ENCODE data around the gene MEF2C.
"Not testable (repeated sequence)": the region's sequence is repeated elsewhere in the genome, so short reads cannot be mapped to it uniquely, and the experiment has no call there.

The MEF2C gene

GRCh38 chr5:88883059-88883835 is at the start of gene MEF2C:
TSS of gene MEF2C (minus strand) at chr5:88883184. CDS start at chr5:88823788, 59,396 bp downstream.
- DNase-seq: peak; percentile 73

GRCh38 chr5:88932541-88932940 is 49.6 kb upstream of the MEF2C start:
- no peak for DNase-seq

- DNase-seq: no peak
These were observed 47.4 kb upstream of the MEF2C start for GRCh38 chr5:88930335-88930734.

- DNase-seq: no peak
These were observed 46.4 kb upstream of the MEF2C start for GRCh38 chr5:88929385-88929784.

GRCh38 chr5:88926774-88927173 is 43.8 kb upstream of the MEF2C start:
- DNase-seq: no peak

GRCh38 chr5:88925692-88926490 is 42.9 kb upstream of the MEF2C start:
- DNase-seq: no peak

GRCh38 chr5:88924330-88924657 is 41.3 kb upstream of the MEF2C start:
- DNase-seq: no peak

GRCh38 chr5:88923623-88924329 is 40.8 kb upstream of the MEF2C start:
- DNase-seq: no peak

- DNase-seq: not testable (repeated sequence)
These were observed 29.8 kb upstream of the MEF2C start for GRCh38 chr5:88912743-88913142.

- not testable (repeated sequence) for DNase-seq
These were observed 28.1 kb upstream of the MEF2C start for GRCh38 chr5:88911059-88911572.

- DNase-seq: not testable (repeated sequence)
These were observed 21.5 kb upstream of the MEF2C start for GRCh38 chr5:88904478-88904877.

GRCh38 chr5:88903966-88904365 is 21.0 kb upstream of the MEF2C start:
- not testable (repeated sequence) for DNase-seq

GRCh38 chr5:88901077-88901476 is 18.1 kb upstream of the MEF2C start:
- DNase-seq: not testable (repeated sequence)

GRCh38 chr5:88899096-88899737 is 16.2 kb upstream of the MEF2C start:
- DNase-seq: no peak

- no peak for DNase-seq
These were observed 14.8 kb upstream of the MEF2C start for GRCh38 chr5:88897748-88898147.

- no peak for DNase-seq
These were observed 12.9 kb upstream of the MEF2C start for GRCh38 chr5:88895681-88896501.

GRCh38 chr5:88892669-88893068 is 9.7 kb upstream of the MEF2C start:
- DNase-seq: no peak

- DNase-seq: no peak
These were observed 7.2 kb upstream of the MEF2C start for GRCh38 chr5:88890070-88890781.

- peak; percentile 58 for DNase-seq
These were observed 6.4 kb upstream of the MEF2C start for GRCh38 chr5:88889189-88890069.

GRCh38 chr5:88888848-88889188 is 5.8 kb upstream of the MEF2C start:
- DNase-seq: no peak

All from NCI-H1092 treated with DMSO at 0.1 percent for 48 hours (cell line).